ENCODE results near the gene CABYR. TPM values are rescaled to one million over a fixed set of nuclear protein-coding genes. Genes with fewer than 3 reads are reported as not detected.

Gene CABYR
- total and polyA plus RNA-seq, 2 of the 8 experiments (the other 6 are each of a cell fraction or from before 2014, with no cell fraction given): 14.5 to 18.8 TPM

DNA sequence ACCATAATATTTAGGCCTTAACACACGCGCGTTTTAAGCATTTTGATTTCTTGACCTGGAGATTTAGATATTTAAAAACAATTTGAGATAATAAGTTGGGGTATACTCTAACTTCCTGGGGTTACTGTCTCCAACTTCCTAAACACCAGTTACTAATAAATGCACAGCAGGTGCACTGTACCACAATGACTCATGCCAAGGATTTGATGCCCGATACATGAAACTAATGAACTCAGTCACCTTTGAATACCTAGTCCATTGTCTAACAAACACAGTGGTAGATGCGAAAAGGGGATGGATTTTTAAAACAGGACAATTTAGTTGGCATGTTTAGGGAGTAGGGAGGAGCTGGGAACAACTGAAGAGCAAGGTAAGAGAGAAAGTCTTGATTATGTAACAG, 21.2 kb downstream of the CABYR start:
- Histone ChIP-seq H2AFZ (ENCODE audit: low read length) (no peak overlapping the region), H2BK120ac (replicated peaks; ENCODE audit: low read depth, low read length) (no peak overlapping the region), H3K9me3 (ENCODE audit: insufficient read depth in 2 of 2, low read depth in 1 of 2, low read length in 1 of 2) (no peaks in the 10 kb centered on the region), H3K4me3 (ENCODE audit: extremely low read depth in 1 of 4, insufficient read depth in 2 of 4, low read depth in 3 of 4, low read length in 4 of 4) (no peak overlapping the region), H3K56ac (replicated peaks; ENCODE audit: insufficient read length, low read depth, low read length) (no peak overlapping the region), H3K79me2 (ENCODE audit: control insufficient read depth in 1 of 2, insufficient read depth in 2 of 2, low read length in 2 of 2) (no peaks in the 10 kb centered on the region), H4K20me1 (replicated peaks in 1 of 2; ENCODE audit: control insufficient read depth in 1 of 2, insufficient read depth in 2 of 2, low read length in 2 of 2) (peaks cover 0 to 6% of the 10 kb centered on the region in 2 experiments), H4K8ac (ENCODE audit: extremely low read depth, insufficient read depth, low read length) (no peak overlapping the region), H2AK5ac (ENCODE audit: low read depth, low read length) (no peak overlapping the region), H4K91ac (replicated peaks; ENCODE audit: insufficient read length, low read length) (no peak overlapping the region), H2BK5ac (ENCODE audit: low read depth, low read length) (no peak overlapping the region), H3K23ac (ENCODE audit: insufficient read length) (no peak overlapping the region), H3K9ac (replicated peaks in 1 of 4; ENCODE audit: extremely low read depth in 1 of 4, low read depth in 3 of 4, low read length in 3 of 4) (no peak overlapping the region), H3K36me3 (ENCODE audit: control insufficient read depth in 2 of 4, insufficient read depth in 4 of 4, low read length in 3 of 4) (peaks cover 13 to 54% (median 32%) of the 10 kb centered on the region in 4 experiments), H2BK12ac (ENCODE audit: low read depth, low read length) (no peak overlapping the region), H3K23me2 (ENCODE audit: low read depth, low read length) (no peaks in the 10 kb centered on the region), H3K4me1 (replicated peaks in 1 of 4; ENCODE audit: control insufficient read depth in 3 of 4, insufficient read depth in 4 of 4, low read length in 3 of 4) (no peaks in the 10 kb centered on the region), H3K27ac (ENCODE audit: low read depth, low read length) (no peak overlapping the region), H3K4me2 (ENCODE audit: insufficient read depth in 1 of 2, low read depth in 2 of 2, low read length in 2 of 2) (no peak overlapping the region), H4K5ac (ENCODE audit: insufficient read length, low read depth, low read length) (no peak overlapping the region), H3K14ac (ENCODE audit: insufficient read length) (no peak overlapping the region), H2BK20ac (ENCODE audit: low read length) (no peak overlapping the region), H2BK15ac (ENCODE audit: low read length) (no peak overlapping the region; the same call in 1 of the 2 replicates), H3K4ac (replicated peaks; ENCODE audit: insufficient read length, low read depth, low read length) (no peak overlapping the region), H3K27me3 (replicated peaks in 1 of 4; ENCODE audit: control insufficient read depth in 3 of 4, extremely low read depth in 1 of 4, insufficient read depth in 3 of 4, low read length in 3 of 4) (no peaks in the 10 kb centered on the region), H3K79me1 (ENCODE audit: low read depth, low read length) (no peaks in the 10 kb centered on the region), H3K18ac (ENCODE audit: extremely low read depth, low read length) (no peak overlapping the region)
- FAIRE-seq: no peak
- 93% methylated on average over 5 of the region's 5 CpGs; no CpG with 5 or more reads in 1 of the 2 experiments for WGBS, 2 experiments (ENCODE audit: extremely low coverage in 1 of 2, insufficient coverage in 1 of 2, insufficient read length in 1 of 2, insufficient replicate concordance in 2 of 2, low coverage in 1 of 2, low lambda C conversion rate in 2 of 2, missing lambda C conversion rate in 1 of 2)
- ChIA-PET POLR2A (ENCODE audit: partially characterized antibody) (interaction anchor here (1.0 to 1.5 kb wide), 3 partner anchors 19 to 23 kb away, joined by 3 to 6 read pairs (median 3); partner anchors contain the start of gene CABYR), CTCF (ENCODE audit: partially characterized antibody) (interaction anchor here (0.5 to 1.7 kb wide), 2 partner anchors 17 to 22 kb away, joined by 3 to 6 read pairs; no protein-coding TSS in a partner anchor)
- no peak for DNase-seq (ENCODE audit: low read depth in 1 of 2, low spot score in 2 of 2)
- TF ChIP-seq CREB1 (IDR thresholded peaks at IDR 0.05) (no peak), GTF2F1 (IDR thresholded peaks at IDR 0.05; ENCODE audit: borderline replicate concordance, low read depth, low read length) (no peak), CHD2 (IDR thresholded peaks at IDR 0.05; ENCODE audit: low read length) (no peak), HDAC2 (IDR thresholded peaks at IDR 0.05; ENCODE audit: borderline replicate concordance in 1 of 2, low read depth in 2 of 2, low read length in 2 of 2) (no peak), RAD21 (IDR thresholded peaks at IDR 0.05 in 1 of 2, conservative IDR thresholded peaks at IDR 0.05 in 1 of 2; ENCODE audit: low read depth in 2 of 2, low read length in 2 of 2) (no peak), YY1 (IDR thresholded peaks at IDR 0.05; ENCODE audit: low read depth, low read length) (no peak), KDM1A (IDR thresholded peaks at IDR 0.05; ENCODE audit: borderline replicate concordance, low read length) (no peak), GABPA (IDR thresholded peaks at IDR 0.05; ENCODE audit: borderline replicate concordance, insufficient read depth, low read length) (no peak), BCL11A (IDR thresholded peaks at IDR 0.05; ENCODE audit: low read depth in 2 of 2, low read length in 2 of 2) (no peak), KDM4A (IDR thresholded peaks at IDR 0.05; ENCODE audit: low read depth, low read length, severe bottlenecking) (no peak), SIRT6 (IDR thresholded peaks at IDR 0.05; ENCODE audit: low read length) (no peak)
- TF ChIP-seq, protein P1, sequence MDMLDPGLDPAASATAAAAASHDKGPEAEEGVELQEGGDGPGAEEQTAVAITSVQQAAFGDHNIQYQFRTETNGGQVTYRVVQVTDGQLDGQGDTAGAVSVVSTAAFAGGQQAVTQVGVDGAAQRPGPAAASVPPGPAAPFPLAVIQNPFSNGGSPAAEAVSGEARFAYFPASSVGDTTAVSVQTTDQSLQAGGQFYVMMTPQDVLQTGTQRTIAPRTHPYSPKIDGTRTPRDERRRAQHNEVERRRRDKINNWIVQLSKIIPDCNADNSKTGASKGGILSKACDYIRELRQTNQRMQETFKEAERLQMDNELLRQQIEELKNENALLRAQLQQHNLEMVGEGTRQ (IDR thresholded peaks at IDR 0.05; ENCODE audit: low read length): no peak

All from H1 (cell line).